Esophagus squamous epithelium (tissue), 5 donors: Measurements from ENCODE around the gene SLC22A1. TPM values are rescaled to one million over a fixed set of nuclear protein-coding genes. Genes with fewer than 3 reads are reported as not detected.

Source experiments
- DNase-seq: peaks from one replicate; lab custom pipeline; 2025; lab: John Stamatoyannopoulos, UW
- H3K27ac ChIP-seq, 4 donors: fragments of 200-600 bp; sonication (generic); one replicate each; pipeline ENCODE4 v1.5.1; 2016 to 2019; ENCODE audit warnings: mild to moderate bottlenecking in 1 of 4
- H3K27me3 ChIP-seq, 4 donors: fragments of 200-600 bp; sonication (generic); 1 replicate in 3 of 4; 2 replicates in 1 of 4; pipeline versions ENCODE4 v1.5.1 to v1.6.0; 2017 to 2021; ENCODE audit warnings: antibody characterized with exemption in 1 of 4
- H3K36me3 ChIP-seq, 3 donors: fragments of 200-600 bp; sonication (generic); one replicate each; pipeline ENCODE4 v1.5.1; 2016 to 2019
- H3K4me1 ChIP-seq, 3 donors: fragments of 200-600 bp; sonication (generic); one replicate each; pipeline ENCODE4 v1.5.1; 2017 to 2019
- H3K4me3 ChIP-seq, 4 donors: fragments of 200-600 bp; sonication (generic); 1 replicate in 3 of 4; 2 replicates in 1 of 4; pipeline ENCODE4 v1.5.1; 2016 to 2019; ENCODE audit warnings: mild to moderate bottlenecking in 2 of 4, moderate library complexity in 1 of 4
- H3K9me3 ChIP-seq, 3 donors: fragments of 200-600 bp; sonication (generic); one replicate each; pipeline ENCODE4 v1.5.1; 2016 to 2019
- POLR2A ChIP-seq, 4 donors: fragments of 450-650 bp; IDR thresholded peaks; one replicate each; pipeline ENCODE4 v1.6.1; 2017; ENCODE audit warnings: antibody characterized with exemption in 4 of 4, mild to moderate bottlenecking in 4 of 4, moderate library complexity in 3 of 4
- WGBS, 2 donors: methylation state at CpG; one replicate each; pipeline ENCODE4 v1.1.5; 2018; 5-methylcytosine and 5-hydroxymethylcytosine counted together
- intact Hi-C: fragments of 100-400 bp; cut with DNase I; formaldehyde crosslinking; loops from one replicate; pipeline ENCODE4 v1.15.0; 2022
- total RNA-seq, 4 donors: library from RNA; depleted of rRNA; stranded (reverse); fragments of >200 nt; gene quantifications; one replicate each; pipeline ENCODE4 v1.1.0, GENCODE V29; 2016
- TF ChIP-seq, protein P1 (sequence below), 6 experiments: fragments of 450-650 bp in 4 of 6; fragments of 200-600 bp in 2 of 6; sonication (generic) in 2 of 6; IDR thresholded peaks; one replicate each; pipeline ENCODE4 v1.5.1; 2016 to 2019; ENCODE audit warnings: antibody characterized with exemption in 6 of 6, mild to moderate bottlenecking in 4 of 6, moderate library complexity in 4 of 6
- donor health status: DM: yes; HTN: yes; CAD: no.

Gene SLC22A1
- total RNA-seq, 4 donors from 2014 or later = 0.35 to 0.53 (median 0.38) TPM; not detected in 1

DNA sequence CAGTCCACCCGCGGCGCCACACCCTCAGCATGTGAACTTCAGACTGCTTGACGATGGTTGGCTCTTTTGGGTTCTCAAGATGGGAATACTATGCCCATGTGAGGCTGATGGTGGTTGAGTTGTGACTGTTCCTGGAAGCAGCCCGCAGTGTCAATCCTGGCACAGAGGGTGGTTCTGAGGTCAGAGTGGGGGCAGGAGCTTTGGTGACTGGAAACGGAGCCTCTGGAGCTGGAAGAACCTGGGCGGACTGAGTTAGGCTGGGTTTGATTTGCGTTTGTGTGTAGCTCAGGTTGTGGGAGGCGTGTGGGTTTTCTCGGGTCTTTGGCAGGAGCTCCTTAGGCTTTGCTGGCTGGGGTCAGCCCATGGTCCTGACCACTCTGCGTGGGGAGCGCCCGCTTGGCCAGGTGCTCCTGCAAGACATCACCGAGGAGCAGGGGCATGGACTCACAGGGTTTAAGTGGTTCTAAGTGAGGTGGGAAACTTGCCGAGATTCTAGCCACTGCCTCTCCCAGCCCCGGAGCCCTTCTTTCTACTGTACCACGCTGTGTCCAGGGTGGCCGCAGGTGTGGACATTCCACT lies 37.3 kb upstream of the SLC22A1 start:
- peaks cover 37 to 100% (median 71%) of the 10 kb centered on the region in 3 donors for H3K36me3 ChIP-seq
- H3K4me1 ChIP-seq = peaks cover 0 to 5% (median 0%) of the 10 kb centered on the region in 3 donors
- WGBS, 2 donors = 94 to 95% methylated on average over 12 of the region's 18 CpGs
- intact Hi-C loops = no loop called here
- DNase-seq = no peak
- no peaks in the 10 kb centered on the region for H3K9me3 ChIP-seq
- H3K27ac ChIP-seq = no peak overlapping the region
- no peaks in the 10 kb centered on the region for H3K27me3 ChIP-seq
- TF ChIP-seq, protein P1, sequence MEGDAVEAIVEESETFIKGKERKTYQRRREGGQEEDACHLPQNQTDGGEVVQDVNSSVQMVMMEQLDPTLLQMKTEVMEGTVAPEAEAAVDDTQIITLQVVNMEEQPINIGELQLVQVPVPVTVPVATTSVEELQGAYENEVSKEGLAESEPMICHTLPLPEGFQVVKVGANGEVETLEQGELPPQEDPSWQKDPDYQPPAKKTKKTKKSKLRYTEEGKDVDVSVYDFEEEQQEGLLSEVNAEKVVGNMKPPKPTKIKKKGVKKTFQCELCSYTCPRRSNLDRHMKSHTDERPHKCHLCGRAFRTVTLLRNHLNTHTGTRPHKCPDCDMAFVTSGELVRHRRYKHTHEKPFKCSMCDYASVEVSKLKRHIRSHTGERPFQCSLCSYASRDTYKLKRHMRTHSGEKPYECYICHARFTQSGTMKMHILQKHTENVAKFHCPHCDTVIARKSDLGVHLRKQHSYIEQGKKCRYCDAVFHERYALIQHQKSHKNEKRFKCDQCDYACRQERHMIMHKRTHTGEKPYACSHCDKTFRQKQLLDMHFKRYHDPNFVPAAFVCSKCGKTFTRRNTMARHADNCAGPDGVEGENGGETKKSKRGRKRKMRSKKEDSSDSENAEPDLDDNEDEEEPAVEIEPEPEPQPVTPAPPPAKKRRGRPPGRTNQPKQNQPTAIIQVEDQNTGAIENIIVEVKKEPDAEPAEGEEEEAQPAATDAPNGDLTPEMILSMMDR (IDR thresholded peaks at IDR 0.05) = no peak
- TF ChIP-seq POLR2A (IDR thresholded peaks at IDR 0.05) = no peak
- no peak overlapping the region for H3K4me3 ChIP-seq

DNA sequence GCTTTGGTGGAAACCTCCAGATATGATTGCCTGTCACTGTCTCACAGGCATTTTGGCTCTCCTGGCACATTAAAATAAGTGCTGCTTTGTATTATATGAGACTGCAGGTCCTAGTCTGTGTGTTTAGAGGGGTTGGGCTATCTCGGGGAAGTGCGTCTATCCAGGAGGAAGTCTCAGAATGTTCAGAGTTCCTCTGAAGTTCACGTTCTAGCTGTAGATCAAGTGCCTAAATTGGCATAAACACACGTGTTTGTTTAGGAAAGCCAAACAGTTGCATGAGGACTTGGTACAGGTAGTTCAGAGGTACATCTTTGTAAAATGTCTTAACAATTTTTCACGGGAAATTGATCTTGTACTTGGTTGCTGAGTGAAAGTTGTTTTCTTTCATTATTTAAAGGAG lies 36.4 kb upstream of the SLC22A1 start:
- no peak for DNase-seq
- Histone ChIP-seq H3K4me3 (no peak overlapping the region), H3K9me3 (no peaks in the 10 kb centered on the region), H3K27me3 (no peaks in the 10 kb centered on the region), H3K4me1 (peaks cover 0 to 5% (median 0%) of the 10 kb centered on the region in 3 donors), H3K36me3 (peaks cover 35 to 100% (median 73%) of the 10 kb centered on the region in 3 donors), H3K27ac (no peak overlapping the region)
- TF ChIP-seq POLR2A (IDR thresholded peaks at IDR 0.05) = no peak
- TF ChIP-seq, protein P1 (IDR thresholded peaks at IDR 0.05) = no peak
- intact Hi-C loops = no loop called here
- WGBS, 2 donors = 86 to 87% methylated on average over 5 of the region's 5 CpGs

DNA sequence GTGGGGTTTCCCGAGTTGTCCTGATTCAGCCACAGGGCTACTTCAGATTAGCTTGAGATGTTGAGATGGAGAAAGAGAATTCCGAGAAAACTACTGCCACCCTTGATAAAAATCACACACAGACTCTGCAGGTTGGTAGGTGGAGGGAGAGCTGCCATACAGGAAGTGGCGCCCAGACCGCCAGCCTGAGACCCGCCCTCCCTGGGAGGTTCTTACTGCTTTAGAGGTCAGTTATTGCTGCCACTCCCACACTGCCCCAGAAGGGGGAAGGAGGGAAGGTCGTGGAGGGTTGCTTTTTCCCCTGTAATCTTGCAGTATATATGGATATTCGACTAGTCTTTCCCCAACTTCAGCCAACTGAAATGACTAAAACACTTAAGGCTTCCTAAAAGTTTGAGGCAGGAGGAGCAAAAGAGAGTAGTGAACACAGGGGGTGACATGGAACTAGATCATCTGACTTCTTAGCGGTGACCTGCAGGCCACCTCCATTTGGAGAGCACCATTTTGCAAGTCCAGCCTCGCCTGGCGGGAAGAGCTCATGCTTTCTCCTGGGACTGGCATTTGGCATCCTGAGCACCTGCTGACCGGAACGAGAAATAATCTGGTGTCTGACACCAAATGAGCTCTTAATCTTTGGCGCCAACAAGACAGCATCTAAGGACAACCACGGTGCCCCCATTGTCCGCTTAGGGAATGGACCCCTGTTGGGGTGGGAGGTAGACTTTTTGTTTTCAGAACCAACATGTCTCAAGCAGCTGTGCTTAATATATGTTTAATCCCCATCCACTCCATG lies 35.7 kb upstream of the SLC22A1 start:
- no peak for DNase-seq

DNA sequence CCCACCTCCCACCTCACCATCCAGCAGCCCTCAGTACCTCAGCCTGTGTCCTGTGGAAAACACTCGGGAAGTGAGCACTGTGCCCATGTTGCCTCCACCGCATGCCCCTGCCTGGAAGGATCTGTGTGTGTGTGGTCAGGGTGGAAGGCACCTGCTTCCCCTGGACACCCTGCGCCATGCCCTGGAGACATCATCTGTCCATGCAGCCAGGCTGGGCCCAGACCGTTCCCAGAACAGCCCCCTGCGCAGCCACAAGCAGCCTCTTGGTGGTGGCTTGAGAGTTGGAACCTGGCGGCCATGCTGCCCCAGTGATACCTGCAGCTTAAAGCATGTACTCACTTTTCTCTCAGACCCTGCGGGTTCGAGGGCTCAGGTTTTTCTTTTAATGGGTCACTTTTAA lies 34.9 kb upstream of the SLC22A1 start:
- Histone ChIP-seq H3K27ac (no peak overlapping the region), H3K36me3 (peaks cover 36 to 100% (median 72%) of the 10 kb centered on the region in 3 donors), H3K9me3 (no peaks in the 10 kb centered on the region), H3K4me1 (peaks cover 0 to 5% (median 0%) of the 10 kb centered on the region in 3 donors), H3K27me3 (no peaks in the 10 kb centered on the region), H3K4me3 (no peak overlapping the region)
- no peak for TF ChIP-seq POLR2A (IDR thresholded peaks at IDR 0.05)
- TF ChIP-seq, protein P1 (IDR thresholded peaks at IDR 0.05) = no peak
- no peak for DNase-seq
- intact Hi-C loops = no loop called here
- 89 to 94% methylated on average over 5 of the region's 8 CpGs for WGBS, 2 donors

More for the DNA sequence above, 35.7 kb upstream of the SLC22A1 start:
- H3K36me3 ChIP-seq = peaks cover 35 to 100% (median 74%) of the 10 kb centered on the region in 3 donors
- WGBS, 2 donors = 84 to 87% methylated on average over 13 to 15 of the region's 15 CpGs
- no peaks in the 10 kb centered on the region for H3K9me3 ChIP-seq
- no peak overlapping the region for H3K4me3 ChIP-seq
- H3K27ac ChIP-seq = no peak overlapping the region
- H3K27me3 ChIP-seq = no peaks in the 10 kb centered on the region
- peaks cover 0 to 5% (median 0%) of the 10 kb centered on the region in 3 donors for H3K4me1 ChIP-seq
- intact Hi-C loops = no loop called here
- TF ChIP-seq POLR2A (IDR thresholded peaks at IDR 0.05) = no peak
- TF ChIP-seq, protein P1 (IDR thresholded peaks at IDR 0.05) = no peak
